ENCODE measurements around the gene MLLT10.

- no peak for TF ChIP-seq SETDB1 (IDR thresholded peaks at IDR 0.05; ENCODE audit: low read length)
- no peak for TF ChIP-seq ZNF274 (IDR thresholded peaks at IDR 0.05; ENCODE audit: borderline replicate concordance, low read depth, low read length)
- no peak for TF ChIP-seq SPI1 (IDR thresholded peaks at IDR 0.05; ENCODE audit: borderline replicate concordance, low read depth, low read length)
- TF ChIP-seq ZNF830 (CRISPR knock-in tag; IDR thresholded peaks at IDR 0.05): no peak
Measured at GRCh38 chr10:21528236-21529031, 5.6 kb upstream of the MLLT10 start.
